Measurements from ENCODE around the gene C14orf132. TPM values are rescaled to one million over a fixed set of nuclear protein-coding genes. Genes with fewer than 3 reads are reported as not detected.

Gene C14orf132
- total RNA-seq, 4 donors from 2014 or later, result 2.8 to 7.5 (median 5.8) TPM

- DNase-seq (ENCODE audit: low spot score) (no peak), ATAC-seq (ENCODE audit: low FRiP score) (no peak)
- TF ChIP-seq CTCF (IDR thresholded peaks at IDR 0.05), result no peak
Measured at GRCh38 chr14:96126339-96126782, 87.2 kb downstream of the C14orf132 start.

GRCh38 chr14:96126783-96127271 lies 87.7 kb downstream of the C14orf132 start:
- DNase-seq (ENCODE audit: low spot score) (no peak), ATAC-seq (ENCODE audit: low FRiP score) (no peak)
- TF ChIP-seq CTCF (IDR thresholded peaks at IDR 0.05), result no peak

GRCh38 chr14:96129128-96129736 lies 90.1 kb downstream of the C14orf132 start:
- no peak for TF ChIP-seq CTCF (IDR thresholded peaks at IDR 0.05)
- DNase-seq (ENCODE audit: low spot score) (no peak), ATAC-seq (ENCODE audit: low FRiP score) (no peak)

DNA sequence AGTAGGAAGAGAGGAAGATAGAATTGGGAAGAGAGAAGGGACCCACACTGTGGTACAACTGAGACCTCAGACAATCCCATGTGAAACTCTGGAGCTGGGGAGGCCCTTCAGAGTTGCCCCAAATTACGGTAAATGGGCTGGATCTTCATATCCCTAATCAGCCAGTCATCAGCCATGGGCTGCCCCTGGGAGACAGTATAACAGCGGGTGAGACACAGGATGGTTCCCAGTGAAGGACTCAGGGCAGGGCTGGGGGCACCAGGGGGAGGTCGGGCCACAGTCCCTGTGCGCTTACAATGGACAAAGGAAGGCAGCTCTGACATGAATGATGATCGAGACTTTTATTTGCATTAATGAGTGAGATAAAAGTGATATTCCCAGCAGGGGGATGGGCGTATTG lies 91.2 kb downstream of the C14orf132 start:
- no peak for DNase-seq (ENCODE audit: low spot score)
- TF ChIP-seq CTCF (IDR thresholded peaks at IDR 0.05), result no peak
- no peak for ATAC-seq (ENCODE audit: low FRiP score)

DNA sequence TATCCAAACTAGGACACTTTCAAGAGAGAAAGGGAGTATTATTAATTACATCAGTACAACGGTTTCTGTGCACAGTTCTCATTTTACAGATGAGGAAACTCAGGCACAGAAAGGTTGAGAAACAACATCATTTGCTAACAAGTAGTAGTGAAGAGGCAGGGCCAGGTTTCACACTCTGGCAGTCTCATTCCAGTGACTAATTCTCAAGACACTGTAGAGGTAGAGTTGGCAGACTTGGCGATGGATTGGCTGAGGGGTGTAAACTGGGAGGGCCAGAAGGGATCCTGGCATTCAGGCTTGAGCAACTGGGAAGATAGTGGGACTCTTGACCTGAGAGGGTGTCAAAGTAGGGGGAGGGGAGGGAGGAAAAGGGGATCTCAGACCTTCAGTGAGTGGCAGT lies 91.7 kb downstream of the C14orf132 start:
- DNase-seq (ENCODE audit: low spot score), result no peak
- ATAC-seq (ENCODE audit: low FRiP score), result peak; percentile 67
- no peak for TF ChIP-seq CTCF (IDR thresholded peaks at IDR 0.05)

- no peak for DNase-seq (ENCODE audit: low spot score)
- no peak for TF ChIP-seq CTCF (IDR thresholded peaks at IDR 0.05)
- ATAC-seq (ENCODE audit: low FRiP score), result no peak
Measured at GRCh38 chr14:96131836-96132235, 92.7 kb downstream of the C14orf132 start.

DNA sequence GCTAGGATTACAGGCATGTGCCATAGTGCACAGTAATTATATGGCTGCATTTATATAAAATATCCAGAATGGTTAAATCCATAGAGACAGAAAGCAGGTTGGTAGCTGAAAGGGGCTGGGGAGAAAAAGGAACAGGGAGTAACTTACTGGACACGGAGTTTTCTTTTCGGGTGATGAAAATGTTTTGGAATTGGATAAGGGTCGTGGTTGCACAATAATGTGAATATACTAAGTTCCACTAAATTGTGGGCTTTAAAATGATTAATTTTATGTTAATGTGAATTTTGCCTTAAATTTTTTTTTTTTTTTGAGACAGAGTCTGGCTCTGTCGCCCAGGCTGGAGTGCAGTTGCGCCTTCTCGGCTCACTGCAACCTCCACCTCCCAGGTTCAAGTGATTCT lies 95.3 kb downstream of the C14orf132 start:
- no peak for DNase-seq (ENCODE audit: low spot score)
- no peak for ATAC-seq (ENCODE audit: low FRiP score)
- TF ChIP-seq CTCF (IDR thresholded peaks at IDR 0.05), result no peak
